Thymus (tissue), 11 donors: ENCODE data around the gene EMC9. TPM values are rescaled to one million over a fixed set of nuclear protein-coding genes. Genes with fewer than 3 reads are reported as not detected.

Experiments
- DNase-seq, 9 donors: peaks; one replicate each; pipeline ENCODE4 v3.0.0-alpha.2; 2013; ENCODE audit warnings: low spot score in 9 of 9, low read depth in 6 of 9, missing footprints in 1 of 9
- H3K27ac ChIP-seq, 2 donors: one replicate each; pipeline ENCODE4 v1.5.1; 2013; ENCODE audit warnings: control low read depth in 1 of 2, low read depth in 1 of 2, low read length in 1 of 2, mild to moderate bottlenecking in 1 of 2, moderate library complexity in 1 of 2
- H3K27me3 ChIP-seq, 2 donors: one replicate each; pipeline ENCODE4 v1.5.1; 2013; ENCODE audit warnings: low read length in 1 of 2; ENCODE audit not compliant: control insufficient read depth in 2 of 2, insufficient read depth in 1 of 2
- H3K36me3 ChIP-seq, 2 donors: one replicate each; pipeline ENCODE4 v1.5.1; 2013; ENCODE audit warnings: low read length in 1 of 2, mild to moderate bottlenecking in 1 of 2, moderate library complexity in 1 of 2; ENCODE audit not compliant: control insufficient read depth in 2 of 2, insufficient read depth in 2 of 2
- H3K4me1 ChIP-seq, 2 donors: one replicate each; pipeline ENCODE4 v1.5.1; 2013; ENCODE audit warnings: low read length in 2 of 2; ENCODE audit not compliant: control insufficient read depth in 2 of 2, insufficient read depth in 2 of 2
- H3K4me3 ChIP-seq, 2 donors: one replicate each; pipeline ENCODE4 v1.5.1; 2013; ENCODE audit warnings: low read length in 2 of 2, control low read depth in 1 of 2, mild to moderate bottlenecking in 1 of 2
- H3K9me3 ChIP-seq, 2 donors: one replicate each; pipeline ENCODE4 v1.5.1; 2013; ENCODE audit warnings: low read length in 1 of 2, mild to moderate bottlenecking in 1 of 2; ENCODE audit not compliant: control insufficient read depth in 2 of 2, insufficient read depth in 1 of 2
- WGBS: extraction: QIAGEN DNeasy Blood & Tissue Kit; methylation state at CpG from one replicate; pipeline ENCODE4 v1.1.7; 2013; 5-methylcytosine and 5-hydroxymethylcytosine counted together
- polyA plus RNA-seq: library from polyadenylated mRNA; stranded (reverse); fragments of 200-250 nt; gene quantifications from one replicate; pipeline ENCODE4 v1.2.3, GENCODE V29; 2013
- total RNA-seq: library from RNA; stranded (reverse); fragments of 120-200 nt; gene quantifications from one replicate; pipeline ENCODE4 v1.2.4, GENCODE V29; 2013
- donor health status: healthy.

The EMC9 gene
- total and polyA plus RNA-seq, 2 donors: 26.8 to 40.8 TPM

DNA sequence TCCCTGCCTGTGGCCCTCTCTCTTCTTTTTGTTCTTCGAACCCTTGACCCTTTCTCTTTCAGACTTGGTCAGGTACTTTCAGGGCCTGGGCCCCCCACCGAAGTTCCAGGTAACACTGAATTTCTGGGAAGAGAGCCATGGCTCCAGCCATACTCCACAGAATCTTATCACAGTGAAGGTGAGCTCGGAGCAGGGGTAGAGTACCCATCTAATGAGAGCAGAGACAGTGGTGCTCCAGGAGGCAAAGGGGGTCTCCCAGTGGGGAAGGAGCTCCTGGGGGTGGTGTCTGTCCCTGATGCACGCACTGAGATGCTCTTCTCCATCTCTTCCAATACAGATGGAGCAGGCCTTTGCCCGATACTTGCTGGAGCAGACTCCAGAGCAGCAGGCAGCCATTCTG is 24.4 kb upstream of the EMC9 start:
- Histone ChIP-seq H3K27ac (no peak overlapping the region), H3K9me3 (no peaks in the 10 kb centered on the region), H3K4me3 (no peak overlapping the region), H3K27me3 (no peaks in the 10 kb centered on the region), H3K36me3 (peaks cover 47 to 60% of the 10 kb centered on the region in 2 donors), H3K4me1 (peaks cover 4 to 28% of the 10 kb centered on the region in 2 donors)
- DNase-seq: no peak
- WGBS: 97% methylated on average over 5 of the region's 5 CpGs

DNA sequence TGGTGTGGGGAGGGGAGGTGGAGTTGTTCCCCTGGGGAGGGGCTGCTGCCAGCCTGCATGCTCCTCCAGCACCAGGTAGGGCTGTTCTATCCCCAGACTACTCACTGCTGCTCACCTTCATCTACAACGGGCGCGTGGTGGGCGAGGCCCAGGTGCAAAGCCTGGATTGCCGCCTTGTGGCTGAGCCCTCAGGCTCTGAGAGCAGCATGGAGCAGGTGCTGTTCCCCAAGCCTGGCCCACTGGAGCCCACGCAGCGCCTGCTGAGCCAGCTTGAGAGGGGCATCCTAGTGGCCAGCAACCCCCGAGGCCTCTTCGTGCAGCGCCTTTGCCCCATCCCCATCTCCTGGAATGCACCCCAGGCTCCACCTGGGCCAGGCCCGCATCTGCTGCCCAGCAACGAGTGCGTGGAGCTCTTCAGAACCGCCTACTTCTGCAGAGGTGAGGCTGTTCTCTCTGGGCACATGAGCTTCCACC is 23.2 kb upstream of the EMC9 start:
- DNase-seq: no peak
- no peaks in the 10 kb centered on the region for H3K9me3 ChIP-seq
- peaks cover 6 to 34% of the 10 kb centered on the region in 2 donors for H3K4me1 ChIP-seq
- no peaks in the 10 kb centered on the region for H3K27me3 ChIP-seq
- WGBS: 97% methylated on average over 14 of the region's 14 CpGs
- H3K36me3 ChIP-seq: peaks cover 59 to 71% of the 10 kb centered on the region in 2 donors
- no peak overlapping the region for H3K27ac ChIP-seq
- no peak overlapping the region for H3K4me3 ChIP-seq

- Histone ChIP-seq H3K4me3 (peak overlapping the region; percentile 85 to 88), H3K36me3 (peaks cover 68 to 79% of the 10 kb centered on the region in 2 donors), H3K27ac (peak overlapping the region; percentile 38 to 93), H3K27me3 (no peaks in the 10 kb centered on the region), H3K4me1 (peaks cover 6 to 34% of the 10 kb centered on the region in 2 donors), H3K9me3 (no peaks in the 10 kb centered on the region)
- WGBS: 85% methylated on average over 8 of the region's 8 CpGs
- no peak for DNase-seq
Measured at GRCh38 chr14:24162093-24162492, 20.7 kb upstream of the EMC9 start.

DNA sequence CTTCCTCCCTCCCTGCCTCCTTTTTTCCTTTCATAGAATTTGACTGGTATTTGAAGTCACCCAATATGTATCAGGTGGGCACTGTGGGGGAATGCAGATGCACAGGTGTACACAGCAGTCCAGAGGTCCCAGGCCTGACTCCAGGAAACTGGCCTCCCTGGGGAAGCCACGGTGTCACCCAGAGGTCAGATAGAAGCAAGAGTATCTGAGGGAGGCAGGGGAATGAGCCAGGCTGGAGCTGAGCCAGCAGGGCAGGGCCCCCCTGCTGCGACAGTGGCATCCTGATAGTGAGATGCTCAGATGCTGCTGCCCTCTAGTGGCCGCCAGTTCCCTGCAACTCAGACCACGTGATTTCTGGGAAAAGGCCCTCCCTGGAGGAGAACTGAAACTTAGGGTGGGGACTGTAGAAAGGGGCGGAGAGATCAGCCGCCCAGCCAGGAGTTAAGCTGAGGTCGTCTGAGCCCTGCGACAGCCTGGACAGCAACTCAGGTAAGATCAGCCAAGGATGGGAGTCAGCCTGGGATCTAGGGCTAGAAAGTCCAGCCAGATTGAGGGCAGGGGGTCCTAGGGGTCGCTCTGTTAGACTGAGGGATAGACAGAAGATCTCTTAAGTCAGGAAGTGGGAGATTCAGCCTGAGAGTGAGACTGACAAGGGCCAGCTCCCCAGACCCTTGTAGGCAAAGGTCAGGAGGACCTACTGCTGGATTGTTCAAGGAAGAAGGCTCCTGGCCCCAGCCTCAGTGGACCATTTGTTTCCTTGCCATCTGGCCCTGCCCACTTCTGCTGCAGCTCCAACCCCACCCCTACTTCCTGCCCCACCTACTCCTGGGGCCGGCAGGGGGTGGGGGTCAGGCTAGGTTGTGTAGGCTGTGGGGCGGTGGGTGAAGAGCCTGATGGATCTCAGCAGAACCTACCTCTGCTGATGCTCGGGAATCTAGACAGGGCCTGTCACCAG is 19.7 kb upstream of the EMC9 start, which contains the start of gene IRF9:
IRF9 (plus strand) TSS at position 416 of the 955 bp plus-strand sequence. CDS start 880 bp downstream, outside the sequence.
- H3K9me3 ChIP-seq: no peaks in the 10 kb centered on the region
- peaks cover 69 to 78% of the 10 kb centered on the region in 2 donors for H3K36me3 ChIP-seq
- peaks cover 6 to 34% of the 10 kb centered on the region in 2 donors for H3K4me1 ChIP-seq
- peak within 1 kb of the TSS; percentile 85 to 88 for H3K4me3 ChIP-seq
- under 1% methylated on average over 12 of the region's 12 CpGs for WGBS
- H3K27me3 ChIP-seq: no peaks in the 10 kb centered on the region
- DNase-seq: peak; percentile 94 to 99 (median 99)
- peak within 1 kb of the TSS; percentile 93 to 96 for H3K27ac ChIP-seq

DNA sequence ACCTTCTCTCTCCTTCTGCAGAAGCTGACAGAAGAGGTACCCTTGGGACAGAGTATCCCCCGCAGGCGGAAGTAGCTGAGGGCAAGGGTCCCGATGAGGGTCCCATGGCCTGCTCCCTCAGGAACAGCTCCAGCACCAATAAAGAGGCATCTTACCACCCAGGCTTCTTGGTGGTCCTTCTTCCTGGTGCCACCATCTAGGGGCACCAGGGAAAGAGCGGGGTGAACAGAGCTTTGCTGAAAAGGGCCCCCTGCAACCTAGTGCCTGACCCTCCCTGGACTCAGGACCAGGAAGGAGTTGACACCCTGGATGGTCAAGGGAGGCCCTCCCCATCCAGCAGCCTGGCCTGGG is 19.1 kb upstream of the EMC9 start:
- H3K4me1 ChIP-seq: peaks cover 6 to 34% of the 10 kb centered on the region in 2 donors
- H3K4me3 ChIP-seq: no peak overlapping the region
- WGBS: over 99% methylated on average over 4 of the region's 4 CpGs
- DNase-seq: no peak
- H3K36me3 ChIP-seq: peaks cover 69 to 78% of the 10 kb centered on the region in 2 donors
- peak overlapping the region; percentile 92 to 93 for H3K27ac ChIP-seq
- no peaks in the 10 kb centered on the region for H3K27me3 ChIP-seq
- H3K9me3 ChIP-seq: no peaks in the 10 kb centered on the region

DNA sequence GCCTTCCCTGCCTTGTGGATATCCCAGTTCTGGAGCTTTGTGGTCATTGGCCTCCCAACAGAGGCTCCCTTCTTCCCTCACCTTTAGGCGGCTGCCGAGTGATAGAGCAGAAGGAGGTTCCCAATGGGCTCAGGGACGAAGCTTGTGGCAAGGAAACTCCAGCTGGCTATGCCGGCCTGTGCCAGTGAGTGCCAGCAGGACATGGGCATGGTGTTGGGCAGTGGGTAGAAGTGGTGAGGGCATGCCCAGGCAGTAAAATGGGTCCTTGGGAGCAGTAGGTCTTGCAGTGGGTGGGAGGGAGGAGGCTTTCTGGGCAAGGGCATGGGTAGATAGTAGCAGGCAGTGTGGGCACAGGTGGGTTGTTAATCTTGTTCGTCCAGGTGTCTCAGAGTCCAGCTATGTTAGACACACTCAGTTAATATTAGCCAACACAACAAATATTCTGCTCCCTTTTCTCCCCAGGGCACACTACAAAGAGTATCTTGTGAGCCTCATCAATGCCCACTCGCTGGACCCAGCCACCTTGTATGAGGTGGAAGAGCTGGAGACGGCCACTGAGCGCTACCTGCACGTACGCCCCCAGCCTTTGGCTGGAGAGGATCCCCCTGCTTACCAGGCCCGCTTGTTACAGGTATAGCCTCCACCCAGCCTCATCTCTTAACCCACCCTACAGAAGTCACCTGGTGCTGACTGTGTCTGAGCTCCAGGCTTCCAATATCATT is 18.5 kb upstream of the EMC9 start:
- H3K4me3 ChIP-seq: no peak overlapping the region
- 98% methylated on average over 11 of the region's 11 CpGs for WGBS
- H3K36me3 ChIP-seq: peaks cover 69 to 78% of the 10 kb centered on the region in 2 donors
- H3K4me1 ChIP-seq: peaks cover 6 to 34% of the 10 kb centered on the region in 2 donors
- peak overlapping the region; percentile 92 to 93 for H3K27ac ChIP-seq
- H3K27me3 ChIP-seq: no peaks in the 10 kb centered on the region
- no peaks in the 10 kb centered on the region for H3K9me3 ChIP-seq
- DNase-seq: no peak

- H3K9me3 ChIP-seq: no peaks in the 10 kb centered on the region
- no peak for DNase-seq
- no peak overlapping the region for H3K4me3 ChIP-seq
- 98% methylated on average over 12 of the region's 12 CpGs for WGBS
- peaks cover 6 to 15% of the 10 kb centered on the region in 2 donors for H3K4me1 ChIP-seq
- peaks cover 64 to 69% of the 10 kb centered on the region in 2 donors for H3K36me3 ChIP-seq
- H3K27me3 ChIP-seq: no peaks in the 10 kb centered on the region
- no peak overlapping the region for H3K27ac ChIP-seq
Measured at GRCh38 chr14:24157331-24157730, 15.9 kb upstream of the EMC9 start.

DNA sequence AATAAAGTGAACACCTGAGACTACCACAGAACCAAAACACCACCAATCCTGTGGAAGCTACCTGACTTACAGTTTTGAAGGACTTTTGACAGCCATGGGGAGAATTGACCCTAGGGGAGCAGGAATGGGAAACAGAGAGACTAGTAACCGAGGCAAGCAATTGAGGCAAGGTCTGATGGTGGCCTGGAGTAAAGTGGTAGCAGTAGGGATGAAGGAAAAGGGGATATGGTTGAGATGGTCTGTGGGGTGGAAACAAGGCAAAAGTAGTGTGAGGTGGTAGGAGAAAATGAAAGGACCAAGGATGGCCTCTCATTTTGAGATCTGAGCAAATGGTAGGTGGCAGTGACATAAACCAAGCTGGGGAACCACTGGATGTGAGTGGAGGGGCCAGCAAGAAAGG is 15.4 kb upstream of the EMC9 start:
- Histone ChIP-seq H3K4me1 (peaks cover 4 to 10% of the 10 kb centered on the region in 2 donors), H3K9me3 (no peaks in the 10 kb centered on the region), H3K27ac (no peak overlapping the region), H3K36me3 (peaks cover 67 to 71% of the 10 kb centered on the region in 2 donors), H3K4me3 (no peak overlapping the region), H3K27me3 (no peaks in the 10 kb centered on the region)
- no peak for DNase-seq
- whole genome bisulfite sequencing: 97% methylated on average over 1 of the region's 1 CpG

GRCh38 chr14:24155100-24155499 is 13.7 kb upstream of the EMC9 start:
- Histone ChIP-seq H3K27me3 (no peaks in the 10 kb centered on the region), H3K36me3 (peaks cover 78 to 81% of the 10 kb centered on the region in 2 donors), H3K4me1 (peaks cover 0 to under 1% of the 10 kb centered on the region in 2 donors), H3K27ac (no peak overlapping the region), H3K4me3 (no peak overlapping the region), H3K9me3 (no peaks in the 10 kb centered on the region)
- WGBS: 99% methylated on average over 10 of the region's 10 CpGs
- no peak for DNase-seq
